T-helper 2 cell (primary cell): ENCODE measurements around the gene CHCHD3.

Experiments
- DNase-seq, 5 experiments: peaks; one replicate each; pipeline versions ENCODE4 v3.0.0 to v3.0.0-alpha.2; 2012 to 2022

The CHCHD3 gene

GRCh38 chr7:132857703-132858102 is 224.2 kb downstream of the CHCHD3 start:
- DNase-seq, result no peak

GRCh38 chr7:132857031-132857430 is 224.9 kb downstream of the CHCHD3 start:
- no peak for DNase-seq

GRCh38 chr7:132856416-132856815 is 225.5 kb downstream of the CHCHD3 start:
- DNase-seq, result no peak

- no peak for DNase-seq
Measured at GRCh38 chr7:132855901-132856300, 226.0 kb downstream of the CHCHD3 start.

- DNase-seq, result no peak
Measured at GRCh38 chr7:132854238-132854637, 227.7 kb downstream of the CHCHD3 start.

- DNase-seq, result no peak
Measured at GRCh38 chr7:132847376-132847775, 234.5 kb downstream of the CHCHD3 start.

GRCh38 chr7:132846086-132846485 is 235.8 kb downstream of the CHCHD3 start:
- no peak for DNase-seq

GRCh38 chr7:132842478-132842877 is 239.4 kb downstream of the CHCHD3 start:
- no peak for DNase-seq

- DNase-seq, result no peak
Measured at GRCh38 chr7:132840199-132840598, 241.7 kb downstream of the CHCHD3 start.

- no peak for DNase-seq
Measured at GRCh38 chr7:132838313-132838712, 243.6 kb downstream of the CHCHD3 start.

GRCh38 chr7:132837529-132837928 is 244.4 kb downstream of the CHCHD3 start:
- DNase-seq, result no peak

- no peak for DNase-seq
Measured at GRCh38 chr7:132836746-132837145, 245.1 kb downstream of the CHCHD3 start.

GRCh38 chr7:132830941-132831340 is 250.9 kb downstream of the CHCHD3 start:
- no peak for DNase-seq

- DNase-seq, result peak in 1 of 5 experiments; percentile 1
Measured at GRCh38 chr7:132828502-132828901, 253.4 kb downstream of the CHCHD3 start.

- no peak for DNase-seq
Measured at GRCh38 chr7:132825932-132826835, 255.7 kb downstream of the CHCHD3 start.

GRCh38 chr7:132825222-132825621 is 256.7 kb downstream of the CHCHD3 start:
- DNase-seq, result peak in 1 of 5 experiments; percentile 11

GRCh38 chr7:132819648-132820047 is 262.2 kb downstream of the CHCHD3 start:
- no peak for DNase-seq

- no peak for DNase-seq
Measured at GRCh38 chr7:132817949-132818348, 263.9 kb downstream of the CHCHD3 start.

GRCh38 chr7:132815696-132816311 is 266.1 kb downstream of the CHCHD3 start:
- DNase-seq, result no peak

- DNase-seq, result no peak
Measured at GRCh38 chr7:132815130-132815529, 266.8 kb downstream of the CHCHD3 start.

GRCh38 chr7:132810561-132810960 is 271.3 kb downstream of the CHCHD3 start:
- no peak for DNase-seq

- DNase-seq, result no peak
Measured at GRCh38 chr7:132806834-132807233, 275.1 kb downstream of the CHCHD3 start.

- peak in 1 of 5 experiments; percentile 12 for DNase-seq
Measured at GRCh38 chr7:132805766-132806165, 276.1 kb downstream of the CHCHD3 start.

- no peak for DNase-seq
Measured at GRCh38 chr7:132804849-132805485, 276.9 kb downstream of the CHCHD3 start.
